C4-2B (cell line): ENCODE results near the gene PHRF1.

Experiments used
- H3K27ac ChIP-seq: fragments of 450-650 bp; 2 replicates; pipeline ENCODE4 v1.5.1; 2017
- CTCF ChIP-seq: fragments of 450-650 bp; conservative IDR thresholded peaks from 2 replicates; pipeline ENCODE4 v1.5.1; 2017; ENCODE audit warnings: mild to moderate bottlenecking
- ZFX ChIP-seq: fragments of 450-650 bp; IDR thresholded peaks from 2 replicates; pipeline ENCODE4 v1.6.1; 2017

Gene PHRF1

GRCh38 chr11:536841-537621 lies 39.2 kb upstream of the PHRF1 start, which contains the start of gene LRRC56:
TSS of gene LRRC56 (plus strand) at chr11:537527. CDS start at chr11:540685, 3,158 bp downstream.
- TF ChIP-seq CTCF (no peak), ZFX (no peak)
- peak within 1 kb of the TSS; percentile 95 for H3K27ac ChIP-seq

DNA sequence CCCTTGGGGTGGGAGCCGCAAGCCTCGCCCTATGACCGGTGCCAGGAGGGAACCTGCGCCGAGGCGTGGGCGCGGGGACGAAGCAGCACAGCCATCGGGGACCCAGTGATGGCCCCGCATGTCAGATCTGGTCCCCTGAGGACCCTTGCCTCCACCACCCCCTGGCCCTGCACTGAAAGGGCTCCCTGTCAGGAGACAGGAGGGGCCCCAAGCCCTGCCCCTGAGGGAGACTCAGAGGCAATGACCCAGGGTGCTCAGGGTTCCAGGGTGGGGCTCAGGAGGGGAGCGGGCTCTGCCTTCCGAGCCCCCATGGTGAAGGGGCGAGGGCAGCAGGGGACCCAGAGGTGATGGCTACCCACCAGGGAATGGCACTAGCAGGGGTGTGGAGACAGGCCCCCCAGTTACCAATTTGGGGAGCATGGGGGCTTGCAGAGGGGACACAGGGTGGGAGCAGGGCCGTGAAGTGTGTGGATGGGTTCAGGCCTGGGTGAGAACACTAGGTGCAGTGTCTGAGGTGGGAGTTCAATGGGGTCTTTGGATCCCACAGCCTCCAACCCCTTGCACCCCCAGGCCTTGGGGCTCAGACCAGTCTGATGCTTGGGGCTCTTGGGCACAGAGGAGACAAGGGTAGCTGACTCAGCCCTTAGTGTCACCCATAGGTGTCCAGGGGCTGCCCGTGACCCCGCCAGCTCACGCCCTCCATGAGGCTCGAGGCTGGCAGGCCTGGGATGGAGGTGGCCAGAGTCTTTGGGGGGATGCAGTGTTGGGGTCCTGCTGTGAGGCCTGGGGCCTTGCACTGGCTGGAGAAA lies 38.4 kb upstream of the PHRF1 start:
- H3K27ac ChIP-seq: peak overlapping the region; percentile 95
- no peak for TF ChIP-seq ZFX
- TF ChIP-seq CTCF: no peak

DNA sequence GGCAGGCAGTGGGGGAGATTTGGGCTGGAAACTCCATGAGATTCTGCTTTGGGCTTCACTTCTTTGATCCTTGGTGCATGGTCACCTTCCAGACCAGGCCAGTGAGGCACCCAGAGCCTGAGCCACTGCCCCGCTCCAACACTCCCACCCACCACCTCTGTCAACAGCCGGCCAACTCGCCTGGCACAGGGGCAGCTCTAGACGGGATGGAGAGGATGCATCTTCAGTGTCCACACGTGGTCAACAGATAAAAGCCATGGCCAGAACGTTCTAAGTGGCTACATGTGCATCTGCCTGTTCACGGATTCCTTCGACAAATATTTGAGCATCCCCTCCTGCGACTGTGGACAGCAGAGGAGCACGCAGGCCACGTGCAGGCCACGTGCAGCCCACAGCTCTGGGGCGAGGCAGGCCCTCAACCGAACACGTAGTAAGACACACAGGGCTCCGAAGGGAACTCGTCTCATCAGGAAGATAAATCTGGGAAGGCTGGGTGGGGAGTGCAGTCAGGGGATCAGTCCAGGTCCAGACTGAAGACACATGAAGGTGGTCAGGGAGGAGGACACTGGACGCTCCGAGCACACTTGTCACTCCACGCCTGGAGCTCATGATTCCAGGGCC lies 37.7 kb upstream of the PHRF1 start:
- H3K27ac ChIP-seq: peak overlapping the region; percentile 95; the same call in 1 of the 2 replicates
- TF ChIP-seq ZFX (no peak), CTCF (no peak)

DNA sequence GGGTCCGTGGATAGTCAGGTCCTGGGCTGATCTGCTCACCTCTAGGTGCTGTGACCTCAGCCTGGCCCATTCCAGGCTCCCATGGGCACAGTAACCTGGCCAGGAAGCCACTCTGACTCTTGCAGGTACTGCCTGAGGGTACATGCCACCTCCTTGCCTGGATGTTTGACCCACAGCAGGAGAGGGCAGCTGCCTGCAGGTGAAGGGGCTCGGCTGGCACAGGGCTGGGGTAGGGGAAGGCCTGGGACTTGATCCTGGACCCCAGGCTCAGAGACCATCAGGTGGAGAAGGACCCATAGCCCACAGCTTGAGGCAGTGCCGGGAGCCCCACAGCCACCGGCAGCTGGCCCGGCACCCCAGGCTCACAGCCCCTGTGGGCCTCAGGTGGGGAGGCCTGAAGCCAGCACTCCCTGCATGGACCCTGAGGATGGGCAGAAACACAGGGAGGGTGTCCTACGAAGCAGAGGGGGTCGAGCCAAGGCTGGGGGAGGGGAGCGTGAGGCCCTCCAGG lies 36.2 kb upstream of the PHRF1 start:
- no peak overlapping the region for H3K27ac ChIP-seq
- TF ChIP-seq ZFX: no peak
- TF ChIP-seq CTCF: no peak

DNA sequence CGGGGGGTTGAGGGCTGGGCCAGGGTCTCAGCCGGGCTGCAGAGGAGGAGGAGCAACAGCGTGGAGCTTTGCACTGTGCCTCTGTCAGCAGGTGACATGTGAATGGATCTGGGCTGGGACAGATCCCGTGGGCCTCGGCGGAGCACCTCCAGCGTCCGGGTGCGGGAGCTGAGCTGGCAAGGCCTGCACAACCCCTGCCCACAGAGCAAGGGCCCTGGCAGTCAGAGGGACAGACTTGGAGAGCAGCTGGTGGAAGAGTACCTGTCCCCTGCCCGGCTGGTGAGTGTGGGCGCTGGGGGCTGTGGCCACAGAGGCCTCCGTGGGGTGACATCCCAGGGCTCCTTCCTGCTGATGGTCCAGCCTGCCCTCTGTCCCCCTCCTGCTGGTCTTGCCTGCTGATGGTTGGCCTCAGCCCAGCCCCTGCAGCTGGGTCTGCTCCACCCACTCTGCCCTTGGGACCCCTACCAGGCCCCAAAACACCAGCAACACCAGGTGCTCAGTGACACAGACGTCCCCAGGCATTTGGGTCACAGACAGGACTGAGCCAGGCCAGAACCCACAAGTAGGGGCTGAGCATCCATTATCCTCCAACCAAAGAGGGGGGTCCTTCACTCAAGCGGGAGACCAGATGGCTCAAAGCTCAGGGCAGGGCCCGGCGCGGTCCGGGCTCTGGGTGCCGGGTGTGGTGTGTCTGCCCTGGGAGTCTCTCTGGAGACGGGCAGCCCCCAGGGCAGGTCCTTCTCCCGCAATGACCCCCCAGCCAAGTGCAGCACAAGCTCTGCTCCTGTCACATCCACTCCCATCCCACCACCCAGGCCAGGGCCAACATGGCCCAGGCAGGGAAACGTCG lies 35.5 kb upstream of the PHRF1 start:
- H3K27ac ChIP-seq: no peak overlapping the region
- TF ChIP-seq CTCF: no peak
- TF ChIP-seq ZFX: no peak

- TF ChIP-seq CTCF (no peak), ZFX (no peak)
- no peak overlapping the region for H3K27ac ChIP-seq
Measured at GRCh38 chr11:541433-541885, 34.8 kb upstream of the PHRF1 start.
